Kidney epithelial cell (primary cell): ENCODE measurements around the gene EVX2. TPM values are rescaled to one million over a fixed set of nuclear protein-coding genes. Genes with fewer than 3 reads are reported as not detected.

Experiments used
- DNase-seq: peaks from one replicate; pipeline ENCODE4 v3.0.0-alpha.2; 2010; ENCODE audit warnings: low read depth
- H3K27me3 ChIP-seq: 2 replicates; pipeline ENCODE4 v1.6.0; 2011; ENCODE audit warnings: low read length; ENCODE audit not compliant: control insufficient read depth, insufficient read depth
- H3K36me3 ChIP-seq: 2 replicates; pipeline ENCODE4 v1.5.1; 2011; ENCODE audit warnings: low read length; ENCODE audit not compliant: control insufficient read depth, insufficient read depth
- H3K4me3 ChIP-seq: 2 replicates; pipeline ENCODE4 v1.5.1; 2011; ENCODE audit warnings: low read depth, mild to moderate bottlenecking, control low read depth, low read length
- total RNA-seq: library from RNA; depleted of rRNA; stranded (reverse); fragments of >200 nt; gene quantifications from 2 replicates; pipeline ENCODE4 v1.2.3, GENCODE V29; 2015
- TF ChIP-seq, protein P1 (sequence below): IDR thresholded peaks from 2 replicates; pipeline ENCODE4 v1.5.1; 2011; ENCODE audit warnings: mild to moderate bottlenecking, moderate library complexity, low read length, control low read depth, inconsistent platforms; ENCODE audit not compliant: insufficient read depth, poor library complexity, severe bottlenecking

The EVX2 gene
- total RNA-seq, 1 donor from 2014 or later: not detected

DNA sequence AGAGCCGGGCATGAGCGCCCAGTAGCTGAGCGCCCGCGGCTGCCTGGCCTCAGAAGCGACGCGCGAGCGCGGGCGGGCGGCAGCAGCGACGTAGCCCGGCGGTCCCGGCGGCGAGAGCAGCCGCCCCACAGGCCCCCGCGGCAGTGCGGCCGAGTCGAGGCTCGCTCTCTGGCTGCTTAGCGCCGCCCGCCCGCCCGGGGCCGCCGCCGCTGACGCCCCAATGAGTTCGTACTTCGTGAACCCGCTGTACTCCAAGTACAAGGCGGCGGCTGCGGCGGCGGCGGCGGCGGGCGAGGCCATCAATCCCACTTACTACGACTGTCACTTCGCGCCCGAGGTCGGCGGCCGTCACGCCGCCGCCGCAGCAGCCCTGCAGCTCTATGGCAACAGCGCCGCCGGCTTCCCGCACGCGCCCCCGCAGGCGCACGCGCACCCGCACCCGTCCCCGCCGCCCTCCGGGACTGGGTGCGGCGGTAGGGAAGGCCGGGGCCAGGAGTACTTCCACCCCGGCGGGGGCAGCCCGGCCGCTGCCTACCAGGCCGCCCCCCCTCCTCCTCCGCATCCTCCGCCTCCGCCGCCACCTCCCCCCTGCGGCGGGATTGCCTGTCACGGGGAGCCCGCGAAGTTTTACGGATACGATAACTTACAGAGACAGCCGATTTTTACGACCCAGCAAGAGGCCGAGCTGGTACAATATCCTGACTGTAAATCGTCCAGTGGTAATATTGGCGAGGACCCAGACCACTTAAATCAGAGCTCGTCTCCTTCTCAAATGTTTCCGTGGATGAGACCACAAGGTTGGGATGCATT lies 46.6 kb upstream of the EVX2 start:
- no peaks in the 10 kb centered on the region for H3K27me3 ChIP-seq
- no peak for DNase-seq
- TF ChIP-seq, protein P1, sequence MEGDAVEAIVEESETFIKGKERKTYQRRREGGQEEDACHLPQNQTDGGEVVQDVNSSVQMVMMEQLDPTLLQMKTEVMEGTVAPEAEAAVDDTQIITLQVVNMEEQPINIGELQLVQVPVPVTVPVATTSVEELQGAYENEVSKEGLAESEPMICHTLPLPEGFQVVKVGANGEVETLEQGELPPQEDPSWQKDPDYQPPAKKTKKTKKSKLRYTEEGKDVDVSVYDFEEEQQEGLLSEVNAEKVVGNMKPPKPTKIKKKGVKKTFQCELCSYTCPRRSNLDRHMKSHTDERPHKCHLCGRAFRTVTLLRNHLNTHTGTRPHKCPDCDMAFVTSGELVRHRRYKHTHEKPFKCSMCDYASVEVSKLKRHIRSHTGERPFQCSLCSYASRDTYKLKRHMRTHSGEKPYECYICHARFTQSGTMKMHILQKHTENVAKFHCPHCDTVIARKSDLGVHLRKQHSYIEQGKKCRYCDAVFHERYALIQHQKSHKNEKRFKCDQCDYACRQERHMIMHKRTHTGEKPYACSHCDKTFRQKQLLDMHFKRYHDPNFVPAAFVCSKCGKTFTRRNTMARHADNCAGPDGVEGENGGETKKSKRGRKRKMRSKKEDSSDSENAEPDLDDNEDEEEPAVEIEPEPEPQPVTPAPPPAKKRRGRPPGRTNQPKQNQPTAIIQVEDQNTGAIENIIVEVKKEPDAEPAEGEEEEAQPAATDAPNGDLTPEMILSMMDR: no peak

DNA sequence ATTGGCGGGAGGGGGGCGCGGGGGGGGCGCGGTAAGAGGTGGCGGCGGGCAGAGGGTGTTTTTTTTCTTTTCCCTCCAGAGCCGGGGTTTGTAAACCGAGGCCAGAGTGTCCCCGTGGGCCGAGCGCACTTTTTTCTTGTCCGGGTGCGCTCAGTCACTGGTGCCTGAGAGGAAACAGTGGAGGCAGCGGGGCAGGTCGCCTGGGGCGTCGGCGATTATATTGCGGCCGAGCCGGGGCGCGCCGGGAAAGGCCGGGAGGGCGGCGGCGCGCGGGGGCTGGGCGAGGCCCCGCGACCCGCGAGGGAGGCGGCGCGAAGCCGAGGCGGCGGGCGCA lies 46.0 kb upstream of the EVX2 start:
- peak overlapping the region; percentile 67 for H3K4me3 ChIP-seq
- H3K27me3 ChIP-seq: no peaks in the 10 kb centered on the region
- DNase-seq: no peak
- no peaks in the 10 kb centered on the region for H3K36me3 ChIP-seq
- TF ChIP-seq, protein P1: no peak

More for the DNA sequence above, 46.6 kb upstream of the EVX2 start:
- Histone ChIP-seq H3K36me3 (no peaks in the 10 kb centered on the region), H3K4me3 (peak overlapping the region; percentile 67)

DNA sequence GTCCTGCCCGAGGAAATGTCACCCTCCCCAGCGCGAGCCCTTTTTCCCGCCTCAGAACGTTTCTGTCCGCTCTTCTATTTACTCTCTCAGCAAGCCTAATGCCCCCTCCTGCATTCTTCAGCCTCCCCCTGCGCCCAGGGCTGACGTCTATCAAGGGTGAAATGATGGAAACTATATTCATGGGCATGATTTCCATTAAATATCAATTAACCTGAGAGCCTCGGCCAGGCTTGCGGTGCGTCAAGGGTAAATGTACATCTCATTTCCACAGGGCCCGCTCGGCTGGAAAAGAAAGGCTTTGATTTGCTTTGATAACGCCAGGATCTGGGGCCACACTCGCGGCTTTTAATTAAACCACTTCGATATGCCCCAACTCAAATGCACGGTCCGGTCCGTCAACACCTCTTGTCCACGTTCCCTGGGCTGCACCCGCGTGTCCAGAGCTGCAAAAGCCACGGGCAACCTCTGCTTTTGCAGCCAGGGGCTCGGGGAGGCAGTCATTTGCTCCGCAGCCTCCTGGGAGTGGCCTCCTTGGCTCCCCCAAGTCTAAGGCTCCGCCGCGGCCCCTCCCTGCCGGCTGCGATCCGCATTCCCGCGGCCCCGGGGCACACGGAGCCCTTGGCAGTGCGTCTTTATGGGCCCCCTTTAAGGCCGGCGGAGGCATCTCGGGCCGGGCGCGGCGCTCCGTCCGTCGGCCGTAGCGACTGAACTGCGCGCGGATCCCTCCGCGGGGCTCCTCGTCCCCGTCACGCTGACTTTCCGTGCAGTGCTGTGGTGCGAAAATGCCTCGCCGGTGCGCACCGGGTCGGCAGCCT lies 45.4 kb upstream of the EVX2 start, which contains the start of gene HOXD8:
Gene HOXD8, plus strand, starts transcription at position 724 of the 815 bp plus-strand sequence. CDS start 662 bp downstream, outside the sequence.
- Histone ChIP-seq H3K4me3 (peak within 1 kb of the TSS; percentile 67), H3K36me3 (no peaks in the 10 kb centered on the region), H3K27me3 (no peaks in the 10 kb centered on the region)
- no peak for DNase-seq
- TF ChIP-seq, protein P1: no peak

DNA sequence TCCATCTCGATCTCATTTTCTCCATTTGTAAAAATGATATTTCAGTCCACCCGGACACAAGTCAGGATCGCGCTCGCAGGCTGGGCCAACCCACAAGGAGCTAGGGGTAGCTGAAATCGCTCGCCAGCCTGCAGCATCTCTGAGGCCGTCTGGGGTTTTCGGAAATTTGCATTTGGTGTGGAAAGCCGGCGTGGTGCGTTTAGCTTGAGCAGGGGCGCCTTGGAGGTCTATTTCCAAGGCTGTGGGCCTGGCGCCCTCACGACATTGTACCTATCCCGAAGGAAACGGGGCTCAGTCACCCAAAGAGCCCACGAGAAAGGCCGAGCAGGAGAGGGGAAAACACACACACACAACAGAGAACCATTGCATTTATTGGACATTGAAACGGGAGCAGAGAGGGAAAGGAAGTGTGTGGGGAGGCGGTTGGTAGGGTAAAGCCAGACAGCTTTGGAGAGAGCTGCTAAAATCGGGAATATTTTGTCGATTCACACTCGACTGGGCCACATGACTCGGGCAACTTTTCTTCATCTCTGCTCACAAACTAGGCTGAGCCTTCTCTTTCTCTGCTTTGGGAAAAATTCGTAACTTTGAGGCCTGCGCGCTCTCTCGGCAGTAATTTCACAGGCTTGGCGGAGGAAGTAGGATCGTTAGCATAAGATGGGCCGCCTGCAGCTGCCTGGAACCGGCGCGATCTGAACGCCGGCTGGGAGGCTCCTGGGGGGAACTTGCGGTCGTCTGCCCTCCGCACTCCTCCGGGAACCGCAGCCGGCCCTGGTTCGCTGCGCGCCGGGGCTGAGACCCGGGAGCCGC lies 44.6 kb upstream of the EVX2 start:
- TF ChIP-seq, protein P1: no peak
- Histone ChIP-seq H3K27me3 (no peaks in the 10 kb centered on the region), H3K4me3 (peak overlapping the region; percentile 67), H3K36me3 (no peaks in the 10 kb centered on the region)
- no peak for DNase-seq

DNA sequence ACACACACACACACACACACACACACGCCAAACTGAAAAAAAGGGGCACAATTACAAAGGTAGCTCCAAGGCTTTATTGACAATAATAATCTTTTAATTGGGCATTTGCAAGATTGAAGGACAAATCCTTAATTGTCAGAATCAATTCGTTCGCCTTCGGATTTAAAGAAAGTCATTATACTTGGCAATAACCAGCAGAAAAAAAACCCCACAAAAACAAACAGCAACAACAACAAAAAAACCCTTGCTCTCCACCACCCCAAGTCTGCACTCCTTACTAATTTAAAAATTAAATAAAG lies 44.0 kb upstream of the EVX2 start:
- Histone ChIP-seq H3K4me3 (peak overlapping the region; percentile 67), H3K36me3 (no peaks in the 10 kb centered on the region), H3K27me3 (no peaks in the 10 kb centered on the region)
- no peak for DNase-seq
- TF ChIP-seq, protein P1: no peak
